Neural progenitor cell (in vitro differentiated cells): Measurements from ENCODE around the gene PACRG.

Experiments used
- EZH2 ChIP-seq: fragments of 200-600 bp; sonication (generic); IDR thresholded peaks from 2 replicates; pipeline ENCODE4 v1.6.1; 2017; ENCODE audit warnings: antibody characterized with exemption, mild to moderate bottlenecking, moderate library complexity
- EZH2phosphoT487 ChIP-seq: fragments of 200-600 bp; sonication (generic); IDR thresholded peaks from 2 replicates; pipeline ENCODE4 v1.6.1; 2017; ENCODE audit warnings: antibody characterized with exemption
- TF ChIP-seq, protein P1 (sequence below): fragments of 200-600 bp; sonication (generic); IDR thresholded peaks from 2 replicates; pipeline ENCODE4 v1.5.1; 2017; ENCODE audit warnings: antibody characterized with exemption, mild to moderate bottlenecking

DNA sequence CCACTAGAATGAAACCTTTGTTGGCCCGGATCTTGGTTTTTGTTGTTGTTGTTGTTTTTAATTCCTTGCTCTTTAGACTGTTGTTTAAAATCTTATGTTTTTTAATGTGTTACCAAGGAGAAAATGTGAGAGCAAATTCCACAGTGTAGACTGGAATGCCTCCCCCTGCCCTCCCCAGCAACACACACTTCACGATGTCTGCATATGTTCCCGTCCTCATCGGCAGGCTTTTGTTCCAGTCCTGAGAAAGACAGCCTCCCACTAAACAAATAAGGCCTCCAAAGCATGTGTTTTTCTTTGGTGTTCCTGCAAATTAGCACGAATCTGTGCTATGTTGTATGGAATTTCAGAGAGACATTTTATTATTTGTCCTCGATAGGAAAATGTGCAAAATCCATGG is 423.4 kb downstream of the PACRG start:
- TF ChIP-seq, protein P1, sequence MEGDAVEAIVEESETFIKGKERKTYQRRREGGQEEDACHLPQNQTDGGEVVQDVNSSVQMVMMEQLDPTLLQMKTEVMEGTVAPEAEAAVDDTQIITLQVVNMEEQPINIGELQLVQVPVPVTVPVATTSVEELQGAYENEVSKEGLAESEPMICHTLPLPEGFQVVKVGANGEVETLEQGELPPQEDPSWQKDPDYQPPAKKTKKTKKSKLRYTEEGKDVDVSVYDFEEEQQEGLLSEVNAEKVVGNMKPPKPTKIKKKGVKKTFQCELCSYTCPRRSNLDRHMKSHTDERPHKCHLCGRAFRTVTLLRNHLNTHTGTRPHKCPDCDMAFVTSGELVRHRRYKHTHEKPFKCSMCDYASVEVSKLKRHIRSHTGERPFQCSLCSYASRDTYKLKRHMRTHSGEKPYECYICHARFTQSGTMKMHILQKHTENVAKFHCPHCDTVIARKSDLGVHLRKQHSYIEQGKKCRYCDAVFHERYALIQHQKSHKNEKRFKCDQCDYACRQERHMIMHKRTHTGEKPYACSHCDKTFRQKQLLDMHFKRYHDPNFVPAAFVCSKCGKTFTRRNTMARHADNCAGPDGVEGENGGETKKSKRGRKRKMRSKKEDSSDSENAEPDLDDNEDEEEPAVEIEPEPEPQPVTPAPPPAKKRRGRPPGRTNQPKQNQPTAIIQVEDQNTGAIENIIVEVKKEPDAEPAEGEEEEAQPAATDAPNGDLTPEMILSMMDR = no peak
- TF ChIP-seq EZH2 (no peak), EZH2phosphoT487 (no peak)
